ENCODE results near the gene PMCH.
A peak's percentile ranks its signal among the peaks of the same experiment; 100 is the strongest.
"Not testable (repeated sequence)": the region's sequence is repeated elsewhere in the genome, so short reads cannot be mapped to it uniquely, and the experiment has no call there.

PMCH gene, protein sequence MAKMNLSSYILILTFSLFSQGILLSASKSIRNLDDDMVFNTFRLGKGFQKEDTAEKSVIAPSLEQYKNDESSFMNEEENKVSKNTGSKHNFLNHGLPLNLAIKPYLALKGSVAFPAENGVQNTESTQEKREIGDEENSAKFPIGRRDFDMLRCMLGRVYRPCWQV

DNA sequence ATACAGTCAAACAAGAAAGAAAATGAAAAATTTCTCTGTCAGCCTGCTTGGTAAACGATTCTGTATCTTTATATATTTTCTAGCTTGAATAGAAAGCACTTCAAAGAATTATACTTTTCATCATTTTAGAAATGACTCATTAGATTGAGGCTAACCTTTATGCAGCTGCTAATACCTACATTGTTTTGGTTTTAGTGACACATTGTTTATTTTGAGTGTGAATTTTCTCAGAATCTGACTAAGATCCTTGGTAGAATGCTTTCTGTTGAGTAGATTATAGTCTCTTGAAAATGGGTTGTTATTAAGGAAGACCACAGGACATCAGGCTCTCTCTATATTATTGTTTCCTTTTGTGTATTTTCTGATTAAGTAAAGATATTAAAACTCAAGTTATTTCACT, at the start of gene PMCH:
PMCH (minus strand) TSS at position 45 of the 400 bp plus-strand sequence. CDS start 63 bp downstream, outside the sequence.
- Mint-ChIP-seq H3K4me3 (no peak within 1 kb of the TSS), H3K27me3 (no peaks in the 10 kb centered on the region), H3K27ac (peak within 1 kb of the TSS; percentile 51), H3K36me3 (peaks cover 8% of the 10 kb centered on the region), H3K4me1 (ENCODE audit: low read depth) (peaks cover 3% of the 10 kb centered on the region), H3K9me3 (ENCODE audit: low read depth) (no peaks in the 10 kb centered on the region)

DNA sequence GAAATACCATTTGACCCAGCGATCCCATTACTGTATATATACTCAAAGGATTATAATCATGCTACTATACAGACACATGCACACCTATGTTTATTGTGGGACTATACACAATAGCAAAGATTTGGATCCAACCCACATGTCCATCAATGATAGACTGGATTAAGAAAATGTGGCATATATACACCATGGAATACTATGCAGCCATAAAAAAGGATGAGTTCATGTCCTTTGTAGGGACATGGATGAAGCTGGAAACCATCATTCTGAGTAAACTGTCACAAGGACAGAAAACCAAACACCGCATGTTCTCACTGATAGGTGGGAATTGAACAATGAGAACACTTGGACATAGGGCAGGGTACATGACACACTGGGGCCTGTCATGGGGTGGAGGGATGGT, 43.2 kb upstream of the PMCH start:
- H3K4me3 Mint-ChIP-seq; H3K27ac Mint-ChIP-seq; H3K36me3 Mint-ChIP-seq; H3K27me3 Mint-ChIP-seq; H3K4me1 Mint-ChIP-seq (ENCODE audit: low read depth); H3K9me3 Mint-ChIP-seq (ENCODE audit: low read depth): not testable (repeated sequence)

- Mint-ChIP-seq H3K27me3 (peaks cover 14% of the 10 kb centered on the region), H3K4me3 (no peak overlapping the region), H3K9me3 (ENCODE audit: low read depth) (no peaks in the 10 kb centered on the region), H3K27ac (no peak overlapping the region), H3K36me3 (no peaks in the 10 kb centered on the region), H3K4me1 (ENCODE audit: low read depth) (no peaks in the 10 kb centered on the region)
These were observed 37.0 kb upstream of the PMCH start for GRCh38 chr12:102234599-102234998.

DNA sequence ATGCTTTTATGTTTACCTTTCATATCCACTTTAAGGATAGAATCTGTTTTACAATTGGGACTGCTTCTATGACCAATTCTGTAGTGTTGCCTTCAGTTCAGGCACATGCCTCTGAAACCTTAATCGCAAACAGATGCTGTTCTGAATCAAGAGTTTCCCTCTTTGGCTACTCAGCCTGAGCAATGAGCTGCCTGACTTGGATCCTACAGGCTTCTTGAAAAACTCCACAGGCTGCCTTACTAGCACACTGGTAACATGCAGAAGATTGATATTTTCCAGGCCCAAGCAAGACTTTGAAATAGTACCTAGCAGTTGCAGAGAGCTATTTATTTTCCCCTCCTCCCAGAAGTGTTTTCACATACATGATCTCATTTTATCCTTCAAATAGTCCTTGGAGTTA, 34.8 kb upstream of the PMCH start:
- Mint-ChIP-seq H3K4me3 (no peak overlapping the region), H3K9me3 (ENCODE audit: low read depth) (no peaks in the 10 kb centered on the region), H3K27me3 (peaks cover 14% of the 10 kb centered on the region), H3K27ac (no peak overlapping the region), H3K36me3 (no peaks in the 10 kb centered on the region), H3K4me1 (ENCODE audit: low read depth) (no peaks in the 10 kb centered on the region)

- no peaks in the 10 kb centered on the region for H3K36me3 Mint-ChIP-seq
- no peak overlapping the region for H3K27ac Mint-ChIP-seq
- H3K4me1 Mint-ChIP-seq (ENCODE audit: low read depth): no peaks in the 10 kb centered on the region
- peaks cover 14% of the 10 kb centered on the region for H3K27me3 Mint-ChIP-seq
- H3K9me3 Mint-ChIP-seq (ENCODE audit: low read depth): no peaks in the 10 kb centered on the region
- H3K4me3 Mint-ChIP-seq: no peak overlapping the region
These were observed 34.4 kb upstream of the PMCH start for GRCh38 chr12:102232036-102232435.

DNA sequence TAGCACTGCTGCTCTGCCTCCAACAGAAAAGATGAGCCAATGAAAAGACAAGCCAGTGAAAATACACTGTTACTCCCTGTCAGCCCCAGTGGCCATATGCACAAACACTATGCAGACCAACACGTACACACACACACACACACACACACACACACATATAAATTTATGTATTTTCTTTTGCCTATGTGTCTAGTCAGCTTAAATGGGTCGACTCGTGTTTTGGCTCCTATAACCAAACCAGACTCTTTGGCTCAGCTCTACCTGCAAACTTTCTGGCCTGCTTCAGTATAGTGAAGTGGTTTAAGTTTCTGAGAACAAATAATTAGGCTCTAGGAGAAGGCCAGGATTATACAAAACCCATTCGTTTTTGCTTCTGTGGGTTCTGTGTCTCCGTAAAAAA, 30.3 kb upstream of the PMCH start:
- Mint-ChIP-seq H3K36me3 (no peaks in the 10 kb centered on the region), H3K27ac (no peak overlapping the region), H3K4me1 (ENCODE audit: low read depth) (no peaks in the 10 kb centered on the region), H3K9me3 (ENCODE audit: low read depth) (no peaks in the 10 kb centered on the region), H3K27me3 (peaks cover 12% of the 10 kb centered on the region), H3K4me3 (no peak overlapping the region)

DNA sequence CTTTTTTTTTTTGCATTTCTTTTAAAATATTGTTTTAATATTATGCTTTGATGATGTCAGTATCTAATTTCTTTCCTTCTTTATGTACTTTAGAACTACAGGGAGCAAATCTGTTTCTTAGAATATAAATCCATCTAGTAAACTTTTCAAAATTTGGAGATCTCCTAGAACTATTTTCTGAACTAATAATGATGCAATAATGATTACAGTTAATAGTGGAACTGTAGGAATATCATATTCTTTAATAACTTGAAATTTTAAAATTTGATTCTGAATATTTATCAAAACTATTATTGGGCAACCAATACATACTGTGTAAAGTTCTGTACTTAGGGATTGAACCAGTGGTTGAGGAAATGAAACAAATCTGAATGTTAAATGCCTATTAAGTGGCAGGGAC, 23.1 kb upstream of the PMCH start:
- Mint-ChIP-seq H3K27me3 (no peaks in the 10 kb centered on the region), H3K4me1 (ENCODE audit: low read depth) (no peaks in the 10 kb centered on the region), H3K4me3 (no peak overlapping the region), H3K36me3 (no peaks in the 10 kb centered on the region), H3K9me3 (ENCODE audit: low read depth) (peaks cover 3% of the 10 kb centered on the region), H3K27ac (no peak overlapping the region)

- peaks cover 7% of the 10 kb centered on the region for H3K9me3 Mint-ChIP-seq (ENCODE audit: low read depth)
- H3K4me3 Mint-ChIP-seq: no peak overlapping the region
- no peaks in the 10 kb centered on the region for H3K36me3 Mint-ChIP-seq
- no peak overlapping the region for H3K27ac Mint-ChIP-seq
- H3K4me1 Mint-ChIP-seq (ENCODE audit: low read depth): no peaks in the 10 kb centered on the region
- H3K27me3 Mint-ChIP-seq: no peaks in the 10 kb centered on the region
These were observed 18.5 kb upstream of the PMCH start for GRCh38 chr12:102215992-102216691.

DNA sequence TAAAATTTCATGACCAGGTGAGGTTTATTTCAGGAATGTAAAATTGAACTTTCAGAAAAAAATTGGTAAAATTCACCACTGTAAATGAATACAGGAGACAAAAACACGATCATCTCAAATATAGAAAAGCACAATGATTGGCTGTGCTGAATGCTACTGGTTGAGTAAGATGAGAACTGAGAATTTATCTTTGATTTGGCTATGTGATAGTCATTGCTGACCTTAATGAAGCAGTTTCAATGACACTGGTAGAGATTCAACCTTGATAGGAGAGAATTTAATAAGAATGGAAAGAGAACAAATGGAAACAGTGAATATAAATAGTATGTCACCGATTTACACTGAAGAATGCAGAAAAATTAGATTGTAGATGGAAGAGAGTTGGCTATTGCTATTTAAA, 6.4 kb upstream of the PMCH start:
- Mint-ChIP-seq H3K27me3 (no peaks in the 10 kb centered on the region), H3K36me3 (peaks cover 29% of the 10 kb centered on the region), H3K4me1 (ENCODE audit: low read depth) (no peaks in the 10 kb centered on the region), H3K9me3 (ENCODE audit: low read depth) (peaks cover 17% of the 10 kb centered on the region), H3K4me3 (no peak overlapping the region), H3K27ac (peak overlapping the region; percentile 4)

DNA sequence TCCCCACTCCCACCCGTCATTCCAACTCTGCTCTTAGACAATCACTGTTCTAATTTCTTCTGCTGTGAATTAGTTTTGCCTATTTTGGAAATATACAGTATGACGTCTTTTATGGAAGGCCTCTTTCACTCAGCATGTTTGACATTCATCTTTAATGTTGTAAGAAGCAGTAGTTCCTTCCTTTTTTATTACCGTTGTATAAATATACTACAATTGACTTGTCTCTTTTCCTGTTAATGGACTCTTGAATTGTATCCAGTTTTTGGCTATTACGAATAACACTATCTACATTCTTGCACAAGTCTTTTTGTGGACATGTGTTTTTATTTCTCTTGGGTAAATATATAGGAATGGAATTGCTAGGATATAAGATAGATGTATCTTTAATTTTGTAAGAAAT, 4.9 kb upstream of the PMCH start:
- no peak overlapping the region for H3K27ac Mint-ChIP-seq
- H3K36me3 Mint-ChIP-seq: peaks cover 26% of the 10 kb centered on the region
- H3K27me3 Mint-ChIP-seq: no peaks in the 10 kb centered on the region
- H3K4me1 Mint-ChIP-seq (ENCODE audit: low read depth): peaks cover 3% of the 10 kb centered on the region
- peaks cover 4% of the 10 kb centered on the region for H3K9me3 Mint-ChIP-seq (ENCODE audit: low read depth)
- no peak overlapping the region for H3K4me3 Mint-ChIP-seq

DNA sequence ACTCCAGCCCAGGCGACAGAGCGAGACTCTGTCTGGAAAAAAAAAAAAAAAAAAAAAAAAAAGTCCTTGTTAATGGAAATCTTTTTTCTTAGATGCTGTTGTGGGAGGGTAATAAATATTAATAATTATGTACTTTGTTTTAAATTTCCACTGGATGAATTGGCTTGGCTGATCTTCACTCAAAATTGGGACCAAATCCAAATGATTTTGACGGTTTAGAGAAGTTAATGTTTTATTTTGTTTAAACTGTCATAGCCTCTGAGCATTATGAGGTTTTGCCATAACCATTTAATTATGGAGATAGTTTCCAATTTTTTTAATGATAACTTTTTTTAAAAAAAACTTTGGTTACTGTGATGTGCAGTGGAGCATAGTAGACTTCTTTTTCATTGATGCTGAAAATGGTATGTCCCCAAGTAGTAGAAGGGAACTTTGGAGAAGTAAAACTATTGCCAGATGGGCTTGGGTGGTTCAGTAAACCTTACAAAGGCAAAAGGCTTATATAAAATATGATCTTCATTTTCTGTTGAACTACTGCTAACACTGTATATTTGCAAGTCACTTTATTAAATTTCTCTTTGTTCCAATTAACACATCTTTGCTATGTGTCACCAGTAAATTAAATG, 3.9 kb upstream of the PMCH start:
- H3K4me1 Mint-ChIP-seq (ENCODE audit: low read depth): peaks cover 3% of the 10 kb centered on the region
- H3K27me3 Mint-ChIP-seq: no peaks in the 10 kb centered on the region
- H3K9me3 Mint-ChIP-seq (ENCODE audit: low read depth): no peaks in the 10 kb centered on the region
- H3K4me3 Mint-ChIP-seq: no peak overlapping the region
- H3K27ac Mint-ChIP-seq: no peak overlapping the region
- peaks cover 21% of the 10 kb centered on the region for H3K36me3 Mint-ChIP-seq

- H3K4me1 Mint-ChIP-seq (ENCODE audit: low read depth): peaks cover 3% of the 10 kb centered on the region
- no peaks in the 10 kb centered on the region for H3K27me3 Mint-ChIP-seq
These were observed 1.8 kb downstream of the PMCH start for GRCh38 chr12:102195826-102196225.

DNA sequence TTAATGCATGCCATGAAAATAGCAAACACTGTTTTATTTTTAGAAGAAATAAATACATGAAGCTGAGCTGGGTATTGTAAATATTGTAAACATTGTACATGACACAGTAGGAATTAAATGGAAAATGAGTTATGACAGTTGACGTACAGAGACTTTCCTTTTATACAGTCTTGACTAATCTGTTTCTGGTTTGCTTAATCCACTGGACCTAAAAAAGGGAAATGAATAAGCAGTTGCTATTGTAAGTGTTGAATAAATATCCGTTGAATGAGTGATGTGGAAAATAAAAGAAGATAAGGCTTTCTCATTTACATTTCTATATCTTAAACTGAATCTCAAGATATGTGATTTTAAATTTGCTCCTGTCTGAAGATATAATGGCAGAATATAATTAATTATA, 15.0 kb downstream of the PMCH start:
- Mint-ChIP-seq H3K9me3 (ENCODE audit: low read depth) (no peaks in the 10 kb centered on the region), H3K4me1 (ENCODE audit: low read depth) (no peaks in the 10 kb centered on the region), H3K27me3 (no peaks in the 10 kb centered on the region), H3K27ac (no peak overlapping the region), H3K36me3 (peaks cover 4% of the 10 kb centered on the region), H3K4me3 (no peak overlapping the region)

More at GRCh38 chr12:102195826-102196225, 1.8 kb downstream of the PMCH start:
- peaks cover 5% of the 10 kb centered on the region for H3K36me3 Mint-ChIP-seq
- no peak overlapping the region for H3K27ac Mint-ChIP-seq
- no peak overlapping the region for H3K4me3 Mint-ChIP-seq
- no peaks in the 10 kb centered on the region for H3K9me3 Mint-ChIP-seq (ENCODE audit: low read depth)

DNA sequence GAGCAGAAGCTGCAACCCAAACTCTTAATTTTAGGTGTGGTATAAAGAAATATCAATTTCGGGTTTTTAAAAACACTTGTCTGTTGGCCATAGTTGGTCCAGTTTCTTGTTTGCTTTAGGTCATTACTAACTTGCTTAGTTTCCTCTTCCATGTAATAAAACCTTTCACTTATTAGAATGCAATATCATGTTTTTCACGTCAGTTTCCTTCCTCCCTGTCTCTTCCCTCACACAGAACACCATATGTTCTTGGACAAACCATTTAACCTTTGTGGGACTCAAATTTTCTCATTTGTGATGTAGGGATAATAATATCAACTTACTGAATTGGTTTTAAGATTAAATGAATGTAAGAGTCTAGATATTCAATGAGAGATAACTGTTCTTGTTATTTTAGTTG, 22.9 kb downstream of the PMCH start:
- Mint-ChIP-seq H3K27me3 (no peaks in the 10 kb centered on the region), H3K27ac (no peak overlapping the region), H3K9me3 (ENCODE audit: low read depth) (no peaks in the 10 kb centered on the region), H3K4me3 (no peak overlapping the region), H3K36me3 (peaks cover 4% of the 10 kb centered on the region), H3K4me1 (ENCODE audit: low read depth) (no peaks in the 10 kb centered on the region)

DNA sequence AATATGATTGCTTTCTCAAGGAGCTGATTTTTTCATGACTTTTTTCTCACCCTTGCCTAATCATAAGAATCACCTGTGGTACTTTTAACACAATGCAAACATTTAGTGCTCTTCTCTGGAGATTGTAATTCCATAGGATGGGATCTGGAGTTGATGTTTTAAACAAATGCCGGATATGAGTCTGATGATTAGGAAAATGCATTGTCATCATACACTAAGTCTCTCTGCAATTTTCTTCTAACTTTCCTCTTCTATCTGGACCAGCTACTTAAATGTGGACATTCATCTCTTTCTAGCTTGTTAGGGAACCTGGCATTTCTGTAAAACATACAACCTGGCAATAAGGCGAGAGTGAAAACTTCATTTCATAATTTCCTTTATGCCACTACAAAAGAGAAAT, 23.5 kb downstream of the PMCH start:
- Mint-ChIP-seq H3K27me3 (no peaks in the 10 kb centered on the region), H3K4me3 (no peak overlapping the region), H3K9me3 (ENCODE audit: low read depth) (no peaks in the 10 kb centered on the region), H3K4me1 (ENCODE audit: low read depth) (no peaks in the 10 kb centered on the region), H3K27ac (no peak overlapping the region), H3K36me3 (peaks cover 4% of the 10 kb centered on the region)

DNA sequence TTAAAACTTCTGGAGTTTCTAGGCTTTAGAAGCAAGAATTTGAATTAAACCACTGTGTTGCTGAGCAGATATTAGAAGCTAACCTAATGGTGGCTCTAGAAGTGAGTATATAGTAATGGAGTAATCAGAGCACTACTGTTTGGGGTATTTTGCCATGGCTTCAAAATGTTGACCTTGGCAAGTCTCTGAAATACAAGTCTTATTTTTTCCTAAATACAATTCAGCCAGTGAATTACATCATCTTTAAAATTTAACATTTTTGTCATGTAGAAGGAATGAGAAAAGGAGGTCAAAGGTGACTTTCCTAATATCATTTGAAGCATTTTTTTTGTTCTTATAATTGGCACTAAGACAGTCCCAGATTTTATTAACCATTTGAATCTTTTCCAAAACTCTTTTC, 25.2 kb downstream of the PMCH start:
- no peak overlapping the region for H3K4me3 Mint-ChIP-seq
- peaks cover 4% of the 10 kb centered on the region for H3K36me3 Mint-ChIP-seq
- no peaks in the 10 kb centered on the region for H3K27me3 Mint-ChIP-seq
- no peaks in the 10 kb centered on the region for H3K9me3 Mint-ChIP-seq (ENCODE audit: low read depth)
- peak overlapping the region; percentile 61 for H3K27ac Mint-ChIP-seq
- no peaks in the 10 kb centered on the region for H3K4me1 Mint-ChIP-seq (ENCODE audit: low read depth)

Data from activated naive CD8-positive, alpha-beta T cell (primary cell).